ENCODE measurements around the gene ALOX12. TPM values are rescaled to one million over a fixed set of nuclear protein-coding genes. Genes with fewer than 3 reads are reported as not detected.

The ALOX12 gene
- total RNA-seq (not detected), polyA plus RNA-seq (ENCODE audit: insufficient read depth, low read depth, low replicate concordance) (not detected)
- long read RNA-seq, donor 1 = 0 reads
- long read RNA-seq, donor 2 = 0 reads
- long read RNA-seq, donor 3 = 0 reads
- long read RNA-seq, donor 4 = 0 reads
- long read RNA-seq, donor 5 = 0 reads
- long read RNA-seq, donor 6 = 0 reads
- long read RNA-seq, donor 7, partial matches to known transcripts = 0 of 1 reads
- long read RNA-seq, donor 7, other reads (novel, unspliced or antisense) = 1 of 1 reads
- long read RNA-seq, donor 8 = 0 reads
- long read RNA-seq, donor 9 = 0 reads
- long read RNA-seq, donor 10 = 0 reads

DNA sequence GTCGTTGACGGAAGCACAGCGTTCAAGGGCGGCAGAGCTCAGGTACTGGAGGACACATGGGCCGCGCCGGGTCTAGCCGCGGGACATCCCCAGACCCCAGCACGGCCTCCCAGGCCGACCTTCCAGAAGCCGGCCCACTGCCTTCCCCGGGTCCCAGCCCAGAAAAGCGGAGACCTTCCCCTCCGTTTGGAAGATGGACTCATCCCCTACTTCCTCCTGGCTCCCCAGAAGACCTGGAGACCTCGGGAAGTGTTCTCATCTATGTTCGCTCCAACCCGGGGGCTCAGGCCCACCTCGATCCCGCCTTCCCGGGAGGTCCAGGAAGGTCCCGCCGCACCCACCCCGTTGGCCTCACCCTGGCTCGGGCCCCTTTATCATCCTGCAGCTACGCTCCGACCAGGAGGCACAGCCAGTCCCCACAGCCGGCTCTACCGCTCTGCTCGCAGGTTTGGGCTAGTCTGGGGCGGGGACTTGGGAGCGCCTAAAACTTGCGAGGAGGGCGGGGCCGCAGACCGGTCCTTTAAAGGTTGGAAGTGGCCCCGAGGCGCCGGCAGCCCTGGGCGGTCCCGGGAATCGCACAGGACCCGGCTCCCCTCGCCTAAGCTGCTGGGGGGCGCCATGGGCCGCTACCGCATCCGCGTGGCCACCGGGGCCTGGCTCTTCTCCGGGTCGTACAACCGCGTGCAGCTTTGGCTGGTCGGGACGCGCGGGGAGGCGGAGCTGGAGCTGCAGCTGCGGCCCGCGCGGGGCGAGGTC is at the start of gene ALOX12:
ALOX12 (plus strand) TSS at position 550 of the 756 bp plus-strand sequence; CDS start at position 619, 69 bp downstream.
- DNase-seq (peak; percentile 38 to 78 (median 45)), FAIRE-seq (no peak)
- TF ChIP-seq, protein P1, sequence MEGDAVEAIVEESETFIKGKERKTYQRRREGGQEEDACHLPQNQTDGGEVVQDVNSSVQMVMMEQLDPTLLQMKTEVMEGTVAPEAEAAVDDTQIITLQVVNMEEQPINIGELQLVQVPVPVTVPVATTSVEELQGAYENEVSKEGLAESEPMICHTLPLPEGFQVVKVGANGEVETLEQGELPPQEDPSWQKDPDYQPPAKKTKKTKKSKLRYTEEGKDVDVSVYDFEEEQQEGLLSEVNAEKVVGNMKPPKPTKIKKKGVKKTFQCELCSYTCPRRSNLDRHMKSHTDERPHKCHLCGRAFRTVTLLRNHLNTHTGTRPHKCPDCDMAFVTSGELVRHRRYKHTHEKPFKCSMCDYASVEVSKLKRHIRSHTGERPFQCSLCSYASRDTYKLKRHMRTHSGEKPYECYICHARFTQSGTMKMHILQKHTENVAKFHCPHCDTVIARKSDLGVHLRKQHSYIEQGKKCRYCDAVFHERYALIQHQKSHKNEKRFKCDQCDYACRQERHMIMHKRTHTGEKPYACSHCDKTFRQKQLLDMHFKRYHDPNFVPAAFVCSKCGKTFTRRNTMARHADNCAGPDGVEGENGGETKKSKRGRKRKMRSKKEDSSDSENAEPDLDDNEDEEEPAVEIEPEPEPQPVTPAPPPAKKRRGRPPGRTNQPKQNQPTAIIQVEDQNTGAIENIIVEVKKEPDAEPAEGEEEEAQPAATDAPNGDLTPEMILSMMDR (IDR thresholded peaks at IDR 0.05; ENCODE audit: borderline replicate concordance, extremely low read depth, insufficient read depth) = no peak
- peaks cover 2 to 6% (median 3%) of the 10 kb centered on the region in 3 donors for H3K36me3 ChIP-seq (ENCODE audit: control insufficient read depth in 2 of 3, insufficient read depth in 3 of 3, low read length in 3 of 3)
- H3K27ac ChIP-seq (ENCODE audit: low read depth in 2 of 2, low read length in 2 of 2) = no peak within 1 kb of the TSS
- H3K9ac ChIP-seq (ENCODE audit: low read length in 3 of 3) = peak within 1 kb of the TSS in 1 of 3 donors; percentile 19
- H3K9me3 ChIP-seq (ENCODE audit: control insufficient read depth in 2 of 3, insufficient read depth in 1 of 3, low read length in 3 of 3) = no peaks in the 10 kb centered on the region
- intact Hi-C loops (cut with DNase I) = no loop called here
- H3K4me1 ChIP-seq (ENCODE audit: control insufficient read depth in 2 of 3, insufficient read depth in 2 of 3, low read depth in 1 of 3, low read length in 3 of 3) = peaks cover 0 to 7% (median 0%) of the 10 kb centered on the region in 3 donors
- peak within 1 kb of the TSS in 1 of 3 donors; percentile 21 for H3K4me3 ChIP-seq (ENCODE audit: low read length in 3 of 3)
- no peaks in the 10 kb centered on the region for H3K27me3 ChIP-seq (ENCODE audit: control insufficient read depth, insufficient read depth, low read length)

GRCh38 chr17:6947745-6948144 is 48.1 kb upstream of the ALOX12 start:
- TF ChIP-seq, protein P1 (IDR thresholded peaks at IDR 0.05; ENCODE audit: borderline replicate concordance, extremely low read depth, insufficient read depth) = no peak
- H3K27me3 ChIP-seq (ENCODE audit: control insufficient read depth, insufficient read depth, low read length) = no peaks in the 10 kb centered on the region

GRCh38 chr17:6948562-6948961 is 47.3 kb upstream of the ALOX12 start:
- no peak for FAIRE-seq
- Histone ChIP-seq H3K27me3 (ENCODE audit: control insufficient read depth, insufficient read depth, low read length) (no peaks in the 10 kb centered on the region), H3K36me3 (ENCODE audit: control insufficient read depth in 2 of 3, insufficient read depth in 3 of 3, low read length in 3 of 3) (no peaks in the 10 kb centered on the region), H3K4me1 (ENCODE audit: control insufficient read depth in 2 of 3, insufficient read depth in 2 of 3, low read depth in 1 of 3, low read length in 3 of 3) (no peaks in the 10 kb centered on the region), H3K27ac (ENCODE audit: low read depth in 2 of 2, low read length in 2 of 2) (no peak overlapping the region), H3K9me3 (ENCODE audit: control insufficient read depth in 2 of 3, insufficient read depth in 1 of 3, low read length in 3 of 3) (no peaks in the 10 kb centered on the region), H3K9ac (ENCODE audit: low read length in 3 of 3) (no peak overlapping the region), H3K4me3 (ENCODE audit: low read length in 3 of 3) (no peak overlapping the region)
- TF ChIP-seq, protein P1 (IDR thresholded peaks at IDR 0.05; ENCODE audit: borderline replicate concordance, extremely low read depth, insufficient read depth) = no peak
- peak in 1 of 5 donors; percentile 1 for DNase-seq
- intact Hi-C loops (cut with DNase I) = no loop called here

More at GRCh38 chr17:6947745-6948144, 48.1 kb upstream of the ALOX12 start:
- no peaks in the 10 kb centered on the region for H3K36me3 ChIP-seq (ENCODE audit: control insufficient read depth in 2 of 3, insufficient read depth in 3 of 3, low read length in 3 of 3)
- DNase-seq (no peak), FAIRE-seq (no peak)
- no peaks in the 10 kb centered on the region for H3K9me3 ChIP-seq (ENCODE audit: control insufficient read depth in 2 of 3, insufficient read depth in 1 of 3, low read length in 3 of 3)
- H3K4me1 ChIP-seq (ENCODE audit: control insufficient read depth in 2 of 3, insufficient read depth in 2 of 3, low read depth in 1 of 3, low read length in 3 of 3) = no peaks in the 10 kb centered on the region
- no peak overlapping the region for H3K4me3 ChIP-seq (ENCODE audit: low read length in 3 of 3)
- intact Hi-C loops (cut with DNase I) = no loop called here
- no peak overlapping the region for H3K9ac ChIP-seq (ENCODE audit: low read length in 3 of 3)
- no peak overlapping the region for H3K27ac ChIP-seq (ENCODE audit: low read depth in 2 of 2, low read length in 2 of 2)

Data from kidney (tissue), 22 donors.